Thyroid gland (tissue), 4 donors: ENCODE results near the gene ZNF281.

ENCODE experiments used
- CTCF ChIP-seq, 6 experiments: fragments of 200-600 bp in 3 of 6; fragments of 450-650 bp in 3 of 6; sonication (generic) in 3 of 6; IDR thresholded peaks; one replicate each; pipeline ENCODE4 v1.5.1; 2016 to 2019; ENCODE audit warnings: antibody characterized with exemption in 6 of 6, mild to moderate bottlenecking in 2 of 6, inconsistent platforms in 1 of 6, moderate library complexity in 1 of 6
- POLR2A ChIP-seq, 2 donors: fragments of 450-650 bp; IDR thresholded peaks; one replicate each; pipeline ENCODE4 v1.6.1; 2017; ENCODE audit warnings: antibody characterized with exemption in 2 of 2, mild to moderate bottlenecking in 2 of 2, moderate library complexity in 1 of 2

GRCh38 chr1:200414657-200415056 is 4.8 kb upstream of the ZNF281 start:
- TF ChIP-seq CTCF (IDR thresholded peaks at IDR 0.05) = no peak
- TF ChIP-seq POLR2A (IDR thresholded peaks at IDR 0.05) = no peak
